Testis (tissue), 3 donors: ENCODE data around the gene PLA2G4D. TPM values are rescaled to one million over a fixed set of nuclear protein-coding genes. Genes with fewer than 3 reads are reported as not detected.

Source experiments
- DNase-seq: peaks from one replicate; pipeline ENCODE4 v3.0.0-alpha.2; 2019
- H3K27ac ChIP-seq, 2 donors: fragments of 200-600 bp; sonication (generic); one replicate each; pipeline ENCODE4 v1.5.1; 2019
- H3K27me3 ChIP-seq: fragments of 200-600 bp; sonication (generic); one replicate; pipeline ENCODE4 v1.5.1; 2019
- H3K36me3 ChIP-seq: fragments of 200-600 bp; sonication (generic); one replicate; pipeline ENCODE4 v1.5.1; 2017; ENCODE audit warnings: low read depth; ENCODE audit errors: missing control alignments
- H3K4me1 ChIP-seq: fragments of 200-600 bp; sonication (generic); one replicate; pipeline ENCODE4 v1.5.1; 2019
- H3K4me3 ChIP-seq, 2 donors: fragments of 200-600 bp; sonication (generic); one replicate each; pipeline ENCODE4 v1.5.1; 2017 to 2019
- H3K9me3 ChIP-seq: fragments of 200-600 bp; sonication (generic); one replicate; pipeline ENCODE4 v1.5.1; 2017
- POLR2A ChIP-seq: fragments of 450-650 bp; IDR thresholded peaks from one replicate; pipeline ENCODE4 v1.6.1; 2017; ENCODE audit warnings: antibody characterized with exemption, mild to moderate bottlenecking, moderate library complexity
- WGBS, 2 donors: methylation state at CpG; one replicate each; pipeline ENCODE4 v1.1.5; 2018; 5-methylcytosine and 5-hydroxymethylcytosine counted together
- intact Hi-C: fragments of 100-400 bp; cut with DNase I; formaldehyde crosslinking; loops from one replicate; pipeline ENCODE4 v1.15.1; 2023; ENCODE audit warnings: low total_unique reads
- polyA plus RNA-seq: library from polyadenylated mRNA; stranded (reverse); fragments of 350-450 nt; fragmentation: Illumina TruSeq; extraction: RNeasy Lipid Tissue Mini Kit (QIAGEN cat#74804); gene quantifications from one replicate; pipeline ENCODE4 v1.2.3, GENCODE V29; 2014; ENCODE audit warnings: low read depth, low replicate concordance; ENCODE audit not compliant: insufficient read depth
- total RNA-seq, 2 donors: library from RNA; depleted of rRNA; stranded (reverse); fragments of >200 nt; gene quantifications; one replicate each; pipeline ENCODE4 v1.2.3, GENCODE V29; 2016
- TF ChIP-seq, protein P1 (sequence below), 3 experiments: fragments of 450-650 bp in 2 of 3; fragments of 200-600 bp in 1 of 3; sonication (generic) in 1 of 3; IDR thresholded peaks; one replicate each; pipeline ENCODE4 v1.5.1; 2016 to 2019; ENCODE audit warnings: antibody characterized with exemption in 3 of 3, mild to moderate bottlenecking in 2 of 3, moderate library complexity in 1 of 3

The PLA2G4D gene
- total and polyA plus RNA-seq, 3 donors from 2014 or later, result 0.11 to 0.43 (median 0.16) TPM

DNA sequence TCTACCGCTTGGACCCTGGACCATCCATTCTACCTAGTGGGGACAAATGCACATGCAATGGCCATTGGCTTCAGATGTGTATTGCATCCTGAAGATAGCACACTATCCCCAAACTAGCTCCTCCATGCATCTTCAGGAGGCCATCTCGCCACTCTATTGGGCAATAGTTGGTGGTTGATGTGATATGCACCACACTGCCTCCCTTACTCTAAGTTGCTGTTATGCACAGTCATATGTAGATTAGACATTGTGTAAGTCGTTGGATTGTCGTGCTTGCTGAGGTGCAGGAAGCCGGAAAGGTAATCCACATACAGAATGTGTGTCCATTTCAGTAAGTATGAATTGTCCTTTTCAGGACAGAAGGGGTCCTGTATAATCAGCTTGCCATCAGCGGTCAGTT lies 26.7 kb upstream of the PLA2G4D start:
- Histone ChIP-seq H3K27me3 (no peaks in the 10 kb centered on the region), H3K4me1 (no peaks in the 10 kb centered on the region), H3K9me3 (no peaks in the 10 kb centered on the region), H3K36me3 (no peaks in the 10 kb centered on the region), H3K4me3 (no peak overlapping the region), H3K27ac (no peak overlapping the region)
- 94 to 100% methylated on average over 6 of the region's 6 CpGs for WGBS, 2 donors
- no peak for DNase-seq
- TF ChIP-seq, protein P1, sequence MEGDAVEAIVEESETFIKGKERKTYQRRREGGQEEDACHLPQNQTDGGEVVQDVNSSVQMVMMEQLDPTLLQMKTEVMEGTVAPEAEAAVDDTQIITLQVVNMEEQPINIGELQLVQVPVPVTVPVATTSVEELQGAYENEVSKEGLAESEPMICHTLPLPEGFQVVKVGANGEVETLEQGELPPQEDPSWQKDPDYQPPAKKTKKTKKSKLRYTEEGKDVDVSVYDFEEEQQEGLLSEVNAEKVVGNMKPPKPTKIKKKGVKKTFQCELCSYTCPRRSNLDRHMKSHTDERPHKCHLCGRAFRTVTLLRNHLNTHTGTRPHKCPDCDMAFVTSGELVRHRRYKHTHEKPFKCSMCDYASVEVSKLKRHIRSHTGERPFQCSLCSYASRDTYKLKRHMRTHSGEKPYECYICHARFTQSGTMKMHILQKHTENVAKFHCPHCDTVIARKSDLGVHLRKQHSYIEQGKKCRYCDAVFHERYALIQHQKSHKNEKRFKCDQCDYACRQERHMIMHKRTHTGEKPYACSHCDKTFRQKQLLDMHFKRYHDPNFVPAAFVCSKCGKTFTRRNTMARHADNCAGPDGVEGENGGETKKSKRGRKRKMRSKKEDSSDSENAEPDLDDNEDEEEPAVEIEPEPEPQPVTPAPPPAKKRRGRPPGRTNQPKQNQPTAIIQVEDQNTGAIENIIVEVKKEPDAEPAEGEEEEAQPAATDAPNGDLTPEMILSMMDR (IDR thresholded peaks at IDR 0.05), result no peak
- no peak for TF ChIP-seq POLR2A
- intact Hi-C loops, result no loop called here

DNA sequence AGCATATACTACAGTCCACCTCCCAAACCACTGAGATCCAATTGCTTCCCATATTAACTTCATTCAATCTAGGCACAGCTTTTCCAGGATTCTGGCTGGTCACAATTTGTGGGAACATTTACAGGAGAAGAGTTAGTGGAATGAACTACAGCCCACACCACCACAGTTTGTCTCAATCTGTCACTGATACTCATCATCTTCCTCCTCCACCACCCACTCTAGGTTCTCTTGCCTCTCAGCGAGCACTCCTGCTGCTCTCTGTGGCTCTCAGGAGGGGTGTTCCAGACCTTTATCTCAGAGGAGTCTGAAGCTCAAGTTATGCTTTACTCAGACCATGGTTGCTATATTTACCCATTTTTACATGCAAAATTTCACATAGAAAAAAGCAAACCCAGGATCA lies 25.9 kb upstream of the PLA2G4D start:
- no peak overlapping the region for H3K27ac ChIP-seq
- no peak overlapping the region for H3K4me3 ChIP-seq
- H3K4me1 ChIP-seq, result no peaks in the 10 kb centered on the region
- no peaks in the 10 kb centered on the region for H3K9me3 ChIP-seq
- H3K27me3 ChIP-seq, result no peaks in the 10 kb centered on the region
- no peak for DNase-seq
- intact Hi-C loops, result no loop called here
- no peaks in the 10 kb centered on the region for H3K36me3 ChIP-seq
- 83 to 88% methylated on average over 1 of the region's 1 CpG for WGBS, 2 donors
- TF ChIP-seq POLR2A, result no peak
- TF ChIP-seq, protein P1 (IDR thresholded peaks at IDR 0.05), result no peak

DNA sequence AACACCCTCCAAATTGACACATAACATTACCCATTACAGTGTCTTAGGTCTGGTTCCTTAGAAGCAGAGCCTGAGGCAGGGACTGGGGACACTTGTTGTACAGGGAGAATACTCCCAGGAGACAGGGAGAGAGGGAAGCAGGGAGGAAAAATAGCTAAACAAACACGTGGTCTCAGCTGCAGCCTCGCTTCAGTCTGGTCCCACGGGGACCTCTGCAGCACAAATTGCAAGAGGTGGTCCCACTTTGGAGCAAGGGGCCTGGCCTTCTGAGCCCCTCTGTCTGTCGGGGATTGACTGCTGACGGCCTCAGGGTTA lies 25.0 kb upstream of the PLA2G4D start:
- H3K9me3 ChIP-seq, result no peaks in the 10 kb centered on the region
- no peaks in the 10 kb centered on the region for H3K4me1 ChIP-seq
- H3K4me3 ChIP-seq, result no peak overlapping the region
- DNase-seq, result no peak
- WGBS, 2 donors, result 52 to 71% methylated on average over 5 of the region's 5 CpGs
- TF ChIP-seq POLR2A, result no peak
- TF ChIP-seq, protein P1 (IDR thresholded peaks at IDR 0.05), result no peak
- no peak overlapping the region for H3K27ac ChIP-seq
- H3K36me3 ChIP-seq, result no peaks in the 10 kb centered on the region
- intact Hi-C loops, result no loop called here
- H3K27me3 ChIP-seq, result no peaks in the 10 kb centered on the region

DNA sequence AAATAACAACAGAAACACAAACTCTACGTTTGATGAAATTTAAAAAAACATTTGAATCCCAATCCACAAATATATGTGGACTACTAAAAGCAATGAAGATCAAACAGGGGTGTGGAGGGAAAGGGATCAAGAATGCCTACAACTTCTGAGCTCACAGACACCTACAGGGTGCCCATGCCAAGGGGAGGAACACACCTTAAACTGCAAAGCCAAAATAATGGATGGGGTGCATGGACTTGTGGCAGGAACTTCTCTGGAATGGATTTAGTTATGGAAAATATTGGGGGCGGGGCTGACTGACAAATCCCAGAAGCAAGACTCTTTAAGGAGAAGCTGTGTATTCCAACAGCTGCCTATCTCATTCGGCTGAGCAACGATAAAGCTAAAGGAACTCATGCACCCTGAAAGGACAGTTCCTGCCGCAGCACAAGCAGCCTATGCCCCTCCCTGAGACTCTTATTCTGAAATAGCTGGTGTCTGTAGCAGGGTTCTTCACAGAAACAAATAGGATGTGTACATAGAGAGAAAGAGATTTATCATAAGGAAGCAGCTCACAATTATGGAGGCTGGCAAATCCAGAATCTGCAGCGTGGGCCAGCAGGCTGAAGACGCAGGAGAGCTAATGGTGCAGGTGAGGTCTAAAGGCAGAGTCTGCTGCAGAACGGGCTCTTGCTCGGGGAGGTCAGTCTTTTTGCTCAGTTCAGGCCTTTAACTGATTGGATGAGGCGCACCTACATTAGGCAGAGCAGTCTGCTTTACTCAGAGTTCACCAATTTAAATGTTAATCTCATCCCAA lies 24.5 kb upstream of the PLA2G4D start:
- WGBS, 2 donors, result 25 to 44% methylated on average over 10 of the region's 10 CpGs
- TF ChIP-seq, protein P1 (IDR thresholded peaks at IDR 0.05), result no peak
- TF ChIP-seq POLR2A, result no peak

DNA sequence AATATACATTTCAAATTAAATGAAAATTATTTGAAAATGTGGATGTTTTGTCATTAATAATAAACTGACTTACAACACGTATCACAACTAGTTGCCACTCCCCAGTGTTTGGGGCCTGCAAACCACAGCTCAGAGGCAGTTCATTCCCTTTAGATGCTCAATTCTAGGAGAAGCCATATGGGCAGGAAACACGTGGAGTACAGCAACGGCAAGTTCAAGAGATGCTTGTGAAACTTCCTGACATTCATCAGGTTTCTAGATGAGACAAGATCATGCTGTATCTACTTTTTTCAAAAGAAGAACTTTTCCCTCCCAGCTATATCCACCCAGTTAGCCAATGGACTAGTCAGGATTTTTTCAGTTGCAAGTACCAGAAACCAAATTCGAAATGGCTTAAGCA lies 17.6 kb upstream of the PLA2G4D start:
- DNase-seq, result no peak
- Histone ChIP-seq H3K9me3 (no peaks in the 10 kb centered on the region), H3K36me3 (no peaks in the 10 kb centered on the region), H3K4me1 (no peaks in the 10 kb centered on the region), H3K4me3 (no peak overlapping the region), H3K27me3 (no peaks in the 10 kb centered on the region), H3K27ac (no peak overlapping the region)
- no peak for TF ChIP-seq POLR2A
- TF ChIP-seq, protein P1 (IDR thresholded peaks at IDR 0.05), result no peak
- intact Hi-C loops, result no loop called here
- WGBS, 2 donors, result 75 to 76% methylated on average over 4 of the region's 4 CpGs

More for the DNA sequence above, 24.5 kb upstream of the PLA2G4D start:
- no peaks in the 10 kb centered on the region for H3K36me3 ChIP-seq
- no peak for DNase-seq
- intact Hi-C loops, result no loop called here
- H3K4me3 ChIP-seq, result no peak overlapping the region
- H3K27ac ChIP-seq, result no peak overlapping the region
- no peaks in the 10 kb centered on the region for H3K9me3 ChIP-seq
- H3K27me3 ChIP-seq, result no peaks in the 10 kb centered on the region
- H3K4me1 ChIP-seq, result no peaks in the 10 kb centered on the region
